RWPE2 (cell line): Measurements from ENCODE around the gene POLR1B.

Experiments used
- ATAC-seq: fragments of 200-7000 bp; cut with Tn5 transposase; 3 replicates; pipeline ENCODE4 v1.9.1; 2021; ENCODE audit warnings: low read depth
- DNase-seq: peaks from one replicate; pipeline ENCODE4 v3.0.0-alpha.2; 2020; ENCODE audit warnings: low spot score
- H3K27ac ChIP-seq: fragments of 450-650 bp; 2 replicates; pipeline ENCODE4 v1.5.1; 2017; ENCODE audit warnings: mild to moderate bottlenecking; ENCODE audit not compliant: poor library complexity, severe bottlenecking
- H3K27me3 ChIP-seq: fragments of 250-450 bp; sonication (Bioruptor Pico); 2 replicates; pipeline ENCODE4 v1.5.1; 2021; ENCODE audit warnings: mild to moderate bottlenecking, moderate library complexity; ENCODE audit not compliant: insufficient read depth, poor library complexity, severe bottlenecking
- H3K36me3 ChIP-seq: fragments of 250-450 bp; sonication (Bioruptor Pico); 2 replicates; pipeline ENCODE4 v1.5.1; 2020; ENCODE audit warnings: low read depth, mild to moderate bottlenecking, moderate library complexity
- H3K4me1 ChIP-seq: fragments of 250-450 bp; sonication (Bioruptor Pico); 2 replicates; pipeline ENCODE4 v1.5.1; 2021; ENCODE audit warnings: mild to moderate bottlenecking, moderate library complexity; ENCODE audit not compliant: insufficient read depth, poor library complexity, severe bottlenecking
- H3K4me3 ChIP-seq: fragments of 250-450 bp; sonication (Bioruptor Pico); 2 replicates; pipeline ENCODE4 v1.5.1; 2021; ENCODE audit warnings: mild to moderate bottlenecking, moderate library complexity; ENCODE audit not compliant: severe bottlenecking
- H3K9me3 ChIP-seq: fragments of 250-450 bp; sonication (Bioruptor Pico); 2 replicates; pipeline ENCODE4 v1.5.1; 2021; ENCODE audit warnings: mild to moderate bottlenecking, moderate library complexity; ENCODE audit not compliant: severe bottlenecking
- TF ChIP-seq, protein P1 (sequence below): fragments of 450-650 bp; IDR thresholded peaks from one replicate; pipeline ENCODE4 v1.5.1; 2017; ENCODE audit warnings: mild to moderate bottlenecking, moderate library complexity; ENCODE audit not compliant: poor library complexity, severe bottlenecking

POLR1B gene

DNA sequence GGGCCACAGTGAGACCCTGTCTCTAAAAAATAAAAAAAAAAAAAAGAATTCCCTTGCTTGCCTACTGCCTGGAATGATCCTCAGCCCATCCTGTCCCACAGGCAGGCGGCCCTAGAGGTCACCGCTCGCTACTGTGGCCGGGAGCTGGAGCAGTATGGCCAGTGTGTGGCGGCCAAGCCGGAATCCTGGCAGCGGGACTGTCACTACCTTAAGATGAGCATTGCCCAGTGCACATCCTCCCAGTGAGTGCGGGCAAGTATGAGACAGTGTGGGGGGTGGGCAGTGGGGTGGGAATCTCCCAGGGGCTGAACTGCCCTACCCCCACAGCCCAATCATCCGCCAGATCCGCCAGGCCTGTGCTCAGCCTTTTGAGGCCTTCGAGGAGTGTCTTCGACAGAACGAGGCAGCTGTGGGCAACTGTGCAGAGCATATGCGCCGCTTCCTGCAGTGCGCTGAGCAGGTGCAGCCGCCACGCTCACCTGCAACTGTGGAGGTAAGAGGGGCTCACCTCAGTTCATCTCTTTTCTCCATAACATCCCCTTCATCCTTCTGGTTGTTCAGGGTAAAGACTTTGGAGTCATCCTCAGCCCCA lies 43.7 kb downstream of the POLR1B start:
- ATAC-seq (no peak), DNase-seq (no peak)
- no peak overlapping the region for H3K27ac ChIP-seq
- TF ChIP-seq, protein P1, sequence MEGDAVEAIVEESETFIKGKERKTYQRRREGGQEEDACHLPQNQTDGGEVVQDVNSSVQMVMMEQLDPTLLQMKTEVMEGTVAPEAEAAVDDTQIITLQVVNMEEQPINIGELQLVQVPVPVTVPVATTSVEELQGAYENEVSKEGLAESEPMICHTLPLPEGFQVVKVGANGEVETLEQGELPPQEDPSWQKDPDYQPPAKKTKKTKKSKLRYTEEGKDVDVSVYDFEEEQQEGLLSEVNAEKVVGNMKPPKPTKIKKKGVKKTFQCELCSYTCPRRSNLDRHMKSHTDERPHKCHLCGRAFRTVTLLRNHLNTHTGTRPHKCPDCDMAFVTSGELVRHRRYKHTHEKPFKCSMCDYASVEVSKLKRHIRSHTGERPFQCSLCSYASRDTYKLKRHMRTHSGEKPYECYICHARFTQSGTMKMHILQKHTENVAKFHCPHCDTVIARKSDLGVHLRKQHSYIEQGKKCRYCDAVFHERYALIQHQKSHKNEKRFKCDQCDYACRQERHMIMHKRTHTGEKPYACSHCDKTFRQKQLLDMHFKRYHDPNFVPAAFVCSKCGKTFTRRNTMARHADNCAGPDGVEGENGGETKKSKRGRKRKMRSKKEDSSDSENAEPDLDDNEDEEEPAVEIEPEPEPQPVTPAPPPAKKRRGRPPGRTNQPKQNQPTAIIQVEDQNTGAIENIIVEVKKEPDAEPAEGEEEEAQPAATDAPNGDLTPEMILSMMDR: no peak
- H3K4me3 ChIP-seq: no peak overlapping the region
- no peaks in the 10 kb centered on the region for H3K4me1 ChIP-seq
- no peaks in the 10 kb centered on the region for H3K9me3 ChIP-seq
- H3K27me3 ChIP-seq: no peaks in the 10 kb centered on the region
- H3K36me3 ChIP-seq: peaks cover 9% of the 10 kb centered on the region; the same call in 1 of the 2 replicates

DNA sequence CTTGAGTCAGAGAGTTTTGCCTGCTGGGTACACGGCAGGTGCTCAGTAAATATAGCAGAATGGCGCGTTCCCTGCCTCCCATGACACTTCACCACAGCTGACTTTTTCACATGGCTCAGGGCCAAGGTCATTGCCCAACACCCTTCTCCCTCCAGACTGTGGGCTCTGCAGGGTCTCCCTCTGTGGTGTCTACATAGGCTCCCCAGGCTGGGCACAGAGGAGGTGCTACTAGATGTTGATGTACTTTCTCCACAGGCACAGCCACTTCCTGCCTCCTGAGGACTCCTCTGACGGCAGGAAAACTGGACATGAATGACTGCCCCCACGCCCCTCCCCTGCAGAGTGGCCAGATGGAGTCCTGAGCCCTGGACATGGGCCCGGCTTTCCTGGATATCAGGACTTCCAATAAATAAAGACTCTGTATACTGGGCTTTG lies 46.4 kb downstream of the POLR1B start:
- TF ChIP-seq, protein P1: no peak
- Histone ChIP-seq H3K27ac (no peak overlapping the region), H3K36me3 (peaks cover 9% of the 10 kb centered on the region; the same call in 1 of the 2 replicates), H3K27me3 (no peaks in the 10 kb centered on the region), H3K4me3 (no peak overlapping the region), H3K9me3 (no peaks in the 10 kb centered on the region), H3K4me1 (no peaks in the 10 kb centered on the region)
- ATAC-seq: no peak
- no peak for DNase-seq

DNA sequence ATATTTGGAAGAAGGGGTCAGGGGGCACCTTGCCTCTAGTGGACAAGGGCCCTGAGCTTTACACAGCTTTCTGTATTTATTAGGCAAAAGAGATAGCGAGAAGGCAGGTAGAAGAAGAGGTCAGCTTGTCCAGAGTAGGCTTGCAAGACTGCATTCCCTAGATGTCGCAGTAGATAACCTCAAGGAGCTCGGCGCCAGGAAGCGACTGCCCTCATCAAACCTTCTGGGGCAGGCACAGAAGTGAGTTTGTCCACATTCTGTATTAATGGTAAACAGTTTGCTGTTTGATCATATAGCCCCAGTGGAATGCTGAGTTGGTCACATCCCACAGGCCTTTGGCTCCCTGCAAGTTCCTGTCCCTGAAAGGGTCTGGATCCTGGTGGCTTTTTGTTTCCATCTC lies 49.1 kb downstream of the POLR1B start:
- TF ChIP-seq, protein P1: no peak
- no peaks in the 10 kb centered on the region for H3K4me1 ChIP-seq
- H3K36me3 ChIP-seq: peaks cover 9% of the 10 kb centered on the region; the same call in 1 of the 2 replicates
- no peak overlapping the region for H3K27ac ChIP-seq
- no peak overlapping the region for H3K4me3 ChIP-seq
- H3K9me3 ChIP-seq: no peaks in the 10 kb centered on the region
- no peaks in the 10 kb centered on the region for H3K27me3 ChIP-seq
- DNase-seq: no peak
- ATAC-seq: no peak

DNA sequence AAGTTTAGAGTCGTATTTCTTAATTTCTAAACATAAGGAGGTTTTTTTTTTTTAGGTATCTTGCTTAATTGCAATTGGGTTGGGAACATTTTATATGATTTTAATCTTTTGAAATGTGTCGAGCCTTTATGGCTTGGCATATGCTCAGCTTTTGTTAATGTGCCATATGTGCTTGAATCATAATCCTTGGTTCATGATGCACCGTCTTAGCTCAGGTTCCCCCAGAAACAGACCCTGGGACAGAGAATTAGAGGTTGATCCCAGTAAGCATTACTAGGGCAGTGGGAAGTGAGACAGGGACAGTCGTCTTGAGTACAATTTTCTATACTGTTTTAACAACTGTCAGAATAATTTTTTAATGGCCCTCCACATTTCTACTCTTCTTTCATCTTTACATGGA lies 51.5 kb downstream of the POLR1B start:
- Histone ChIP-seq H3K27ac (no peak overlapping the region), H3K36me3 (0 out of 2 replicates have a peak, but pooled peaks cover 2% of the 10 kb centered on the region), H3K4me3 (no peak overlapping the region), H3K27me3 (no peaks in the 10 kb centered on the region), H3K4me1 (no peaks in the 10 kb centered on the region), H3K9me3 (no peaks in the 10 kb centered on the region)
- ATAC-seq: no peak
- TF ChIP-seq, protein P1: no peak
- DNase-seq: no peak

DNA sequence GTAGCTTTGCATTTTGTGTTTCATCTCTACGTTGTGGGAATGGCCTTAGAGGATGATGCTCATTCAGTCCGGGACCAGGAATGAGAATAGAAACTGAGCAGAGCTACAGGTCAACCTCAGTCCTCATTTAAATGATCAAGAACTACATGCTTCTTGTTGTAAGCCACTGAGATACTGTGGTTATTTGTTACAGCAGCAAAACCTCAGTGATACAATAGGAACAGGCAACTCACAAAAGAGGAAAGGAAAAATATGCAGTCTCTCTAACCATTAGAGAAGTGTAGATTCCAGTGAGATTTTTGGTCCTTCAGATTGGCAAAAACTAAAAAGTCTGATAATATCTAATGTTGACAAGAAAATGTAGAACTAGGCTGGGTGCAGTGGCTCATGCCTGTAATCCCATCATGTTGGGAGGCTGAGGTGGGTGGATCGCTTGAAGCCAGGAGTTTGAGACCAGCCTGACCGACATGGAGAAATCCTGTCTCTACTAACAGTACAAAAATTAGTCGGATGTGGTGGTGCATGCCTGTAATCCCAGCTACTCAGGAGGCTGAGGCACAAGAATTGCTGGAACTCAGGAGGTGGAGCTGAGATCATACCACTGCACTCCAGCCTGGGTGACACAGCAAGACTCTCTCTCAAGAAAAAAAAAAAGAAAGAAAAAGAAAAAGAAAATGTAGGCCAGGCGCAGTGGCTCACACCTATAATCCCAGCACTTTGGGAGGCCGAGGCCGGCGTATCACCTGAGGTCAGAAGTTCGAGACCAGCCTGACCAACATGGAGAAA lies 55.5 kb downstream of the POLR1B start:
- no peak for ATAC-seq

More for the DNA sequence above, 55.5 kb downstream of the POLR1B start:
- H3K36me3 ChIP-seq: no peaks in the 10 kb centered on the region
- TF ChIP-seq, protein P1: no peak
- H3K4me1 ChIP-seq: peaks cover 14% of the 10 kb centered on the region
- no peaks in the 10 kb centered on the region for H3K27me3 ChIP-seq
- H3K9me3 ChIP-seq: no peaks in the 10 kb centered on the region
- no peak for DNase-seq
- no peak overlapping the region for H3K27ac ChIP-seq
- no peak overlapping the region for H3K4me3 ChIP-seq
